PC-9 (cell line): ENCODE data around the gene ANKDD1A. TPM values are rescaled to one million over a fixed set of nuclear protein-coding genes. Genes with fewer than 3 reads are reported as not detected.

Experiments used
- BruUV-seq: library from RNA; stranded (reverse); fragments of 400-500 nt; replicated peaks from 2 replicates; lab custom pipeline; 2021; lab: Mats Ljungman, UMichigan
- CTCF ChIA-PET: fragments of 300-600 bp; sonication (Branson Sonifier 250); formaldehyde crosslinking; loops from one replicate; lab custom pipeline; 2022; ENCODE audit warnings: antibody characterized with exemption; lab: Charles Lee
- POLR2A ChIA-PET: fragments of 300-600 bp; sonication (Branson Sonifier 250); formaldehyde crosslinking; loops from one replicate; lab custom pipeline; 2022; ENCODE audit warnings: antibody characterized with exemption; ENCODE audit not compliant: unreplicated experiment; lab: Charles Lee
- DNase-seq, 2 experiments: peaks; one replicate each; pipeline versions ENCODE4 v3.0.0 to v3.0.0-alpha.2; 2015 to 2022; ENCODE audit warnings: mixed read lengths in 1 of 2
- H2AFZ ChIP-seq: fragments of 200-600 bp; sonication (generic); 2 replicates; pipeline ENCODE4 v1.8.1; 2017; ENCODE audit warnings: antibody characterized with exemption
- H3F3A ChIP-seq: fragments of 200-600 bp; sonication (generic); 2 replicates; pipeline ENCODE4 v1.8.1; 2017; ENCODE audit warnings: antibody characterized with exemption, mild to moderate bottlenecking, low read depth; ENCODE audit not compliant: insufficient read depth
- H3K27ac ChIP-seq: fragments of 200-600 bp; sonication (generic); 2 replicates; pipeline ENCODE4 v1.6.1; 2016; ENCODE audit warnings: mixed run types
- H3K27me3 ChIP-seq: fragments of 200-600 bp; sonication (generic); 2 replicates; pipeline ENCODE4 v1.6.1; 2016; ENCODE audit warnings: low read depth, mixed run types; ENCODE audit not compliant: insufficient read depth
- H3K36me3 ChIP-seq: fragments of 200-600 bp; sonication (generic); 2 replicates; pipeline ENCODE4 v1.6.1; 2016; ENCODE audit warnings: low read depth, mixed run types
- H3K4me1 ChIP-seq: fragments of 200-600 bp; sonication (generic); replicated peaks from 2 replicates; pipeline ENCODE4 v1.6.1; 2016; ENCODE audit warnings: mixed run types; ENCODE audit not compliant: insufficient read depth
- H3K4me2 ChIP-seq: fragments of 200-600 bp; sonication (generic); 2 replicates; pipeline ENCODE4 v1.6.1; 2017; ENCODE audit warnings: mixed run types
- H3K4me3 ChIP-seq: fragments of 200-600 bp; sonication (generic); 2 replicates; pipeline ENCODE4 v1.6.1; 2016; ENCODE audit warnings: mixed run types
- H3K79me2 ChIP-seq: fragments of 200-600 bp; sonication (generic); 2 replicates; pipeline ENCODE4 v1.6.1; 2017; ENCODE audit warnings: low read depth, mixed run types
- H3K9me2 ChIP-seq: fragments of 200-600 bp; sonication (generic); 2 replicates; pipeline ENCODE4 v1.8.1; 2017; ENCODE audit warnings: mild to moderate bottlenecking; ENCODE audit not compliant: insufficient read depth
- H3K9me3 ChIP-seq: fragments of 200-600 bp; sonication (generic); 2 replicates; pipeline ENCODE4 v1.8.1; 2016; ENCODE audit warnings: low read depth; ENCODE audit not compliant: insufficient read depth
- H4K20me1 ChIP-seq: fragments of 200-600 bp; sonication (generic); 2 replicates; pipeline ENCODE4 v1.8.1; 2017; ENCODE audit not compliant: insufficient read depth
- CTCF ChIP-seq: fragments of 200-600 bp; sonication (generic); conservative IDR thresholded peaks from 2 replicates; pipeline ENCODE4 v1.6.1; 2017; ENCODE audit warnings: mixed run types, antibody characterized with exemption, mild to moderate bottlenecking, moderate library complexity
- EZH2 ChIP-seq: fragments of 200-600 bp; sonication (generic); IDR thresholded peaks from 2 replicates; pipeline ENCODE4 v1.8.0; 2017; ENCODE audit warnings: antibody characterized with exemption, low read depth
- intact Hi-C: fragments of 100-400 bp; cut with micrococcal nuclease; formaldehyde crosslinking; loops from one replicate; pipeline ENCODE4 v1.10.0; 2022; ENCODE audit not compliant: unreplicated experiment
- total RNA-seq: library from RNA; stranded (reverse); gene quantifications from 2 replicates; pipeline ENCODE4 v1.2.3, GENCODE V29; 2021

Gene ANKDD1A
- total RNA-seq, 1 experiment from 2014 or later, result 14.2 TPM

- no peak overlapping the region for H2AFZ ChIP-seq
- no peaks in the 10 kb centered on the region for H3K27me3 ChIP-seq
- H4K20me1 ChIP-seq, result no peaks in the 10 kb centered on the region
- H3K9me2 ChIP-seq, result no peaks in the 10 kb centered on the region
- no peaks in the 10 kb centered on the region for H3K9me3 ChIP-seq
- DNase-seq, result no peak
- no peak for TF ChIP-seq EZH2
- TF ChIP-seq CTCF, result no peak
- no TSS peak for BruUV-seq
- ChIA-PET POLR2A (interaction anchor here (0.6 kb wide), 1 partner anchor 13 kb away, joined by 3 read pairs; no protein-coding TSS in a partner anchor), CTCF (interaction anchor here (0.6 kb wide), 2 partner anchors 17 to 93 kb away, joined by 4 to 13 read pairs; no protein-coding TSS in a partner anchor)
- no peaks in the 10 kb centered on the region for H3K79me2 ChIP-seq
- no peaks in the 10 kb centered on the region for H3F3A ChIP-seq
- H3K36me3 ChIP-seq, result 0 out of 2 replicates have a peak, but pooled peaks cover 10% of the 10 kb centered on the region
- H3K4me3 ChIP-seq, result no peak overlapping the region
- H3K27ac ChIP-seq, result no peak overlapping the region
- no peak overlapping the region for H3K4me2 ChIP-seq
- intact Hi-C loops, result no loop called here
- H3K4me1 ChIP-seq, result no peaks in the 10 kb centered on the region
Observed at GRCh38 chr15:64979252-64979710, 67.6 kb downstream of the ANKDD1A start.

GRCh38 chr15:64981812-64982431 is 70.2 kb downstream of the ANKDD1A start:
- Histone ChIP-seq H3K79me2 (peaks cover 7% of the 10 kb centered on the region), H4K20me1 (no peaks in the 10 kb centered on the region), H2AFZ (no peak overlapping the region), H3K9me3 (no peaks in the 10 kb centered on the region), H3K27ac (no peak overlapping the region), H3F3A (no peaks in the 10 kb centered on the region), H3K4me3 (no peak overlapping the region), H3K9me2 (no peaks in the 10 kb centered on the region), H3K27me3 (no peaks in the 10 kb centered on the region), H3K36me3 (0 out of 2 replicates have a peak, but pooled peaks cover 4% of the 10 kb centered on the region), H3K4me1 (peaks cover 1% of the 10 kb centered on the region; the same call in 1 of the 2 replicates), H3K4me2 (no peak overlapping the region)
- DNase-seq, result no peak
- ChIA-PET POLR2A (interaction anchor here (0.7 kb wide), 1 partner anchor 105 kb away, joined by 4 read pairs; no protein-coding TSS in a partner anchor), CTCF (no interaction called here)
- intact Hi-C loops, result no loop called here
- TF ChIP-seq CTCF, result no peak
- no peak for TF ChIP-seq EZH2
- BruUV-seq, result no TSS peak

- CTCF ChIA-PET, result no interaction called here
- no peaks in the 10 kb centered on the region for H3K9me3 ChIP-seq
- BruUV-seq, result no TSS peak
- H3K4me1 ChIP-seq, result peaks cover 4% of the 10 kb centered on the region; the same call in 1 of the 2 replicates
- H3K27me3 ChIP-seq, result no peaks in the 10 kb centered on the region
- intact Hi-C loops, result no loop called here
- no peaks in the 10 kb centered on the region for H4K20me1 ChIP-seq
- no peaks in the 10 kb centered on the region for H3K9me2 ChIP-seq
- H3F3A ChIP-seq, result no peaks in the 10 kb centered on the region
- no peak overlapping the region for H3K4me3 ChIP-seq
- no peak overlapping the region for H3K4me2 ChIP-seq
- H3K79me2 ChIP-seq, result peaks cover 10% of the 10 kb centered on the region
- no peak for DNase-seq
- POLR2A ChIA-PET, result no interaction called here
- 0 out of 2 replicates have a peak, but pooled peaks cover 4% of the 10 kb centered on the region for H3K36me3 ChIP-seq
- H2AFZ ChIP-seq, result no peak overlapping the region
- no peak for TF ChIP-seq CTCF
- TF ChIP-seq EZH2, result no peak
- H3K27ac ChIP-seq, result no peak overlapping the region
Observed at GRCh38 chr15:64982472-64982871, 70.8 kb downstream of the ANKDD1A start.
